CD14-positive monocyte (primary cell): ENCODE data around the gene ATRN. TPM values are rescaled to one million over a fixed set of nuclear protein-coding genes. Genes with fewer than 3 reads are reported as not detected.

ENCODE experiments used
- DNase-seq, 3 donors: peaks; one replicate each; pipeline ENCODE4 v3.0.0-alpha.2; 2011 to 2022
- H2AFZ ChIP-seq: 2 replicates; pipeline ENCODE4 v1.6.0; 2012; ENCODE audit warnings: mild to moderate bottlenecking, low read depth, low read length, inconsistent platforms; ENCODE audit not compliant: insufficient read depth, poor library complexity, severe bottlenecking
- H3K27ac ChIP-seq, 2 donors: 1 replicate in 1 of 2; 2 replicates in 1 of 2; pipeline ENCODE4 v1.5.1; 2012 to 2013; ENCODE audit warnings: low read length in 2 of 2, control low read depth in 1 of 2, inconsistent platforms in 1 of 2, low read depth in 1 of 2, mild to moderate bottlenecking in 1 of 2
- H3K27me3 ChIP-seq, 2 donors: one replicate each; pipeline versions ENCODE4 v1.6.0 to v1.6.1; 2011 to 2013; ENCODE audit warnings: low read length in 2 of 2; ENCODE audit not compliant: control insufficient read depth in 2 of 2, insufficient read depth in 2 of 2
- H3K36me3 ChIP-seq, 2 donors: replicated peaks in 1 of 2; 1 replicate in 1 of 2; 2 replicates in 1 of 2; pipeline versions ENCODE4 v1.5.1 to v1.6.1; 2012 to 2013; ENCODE audit warnings: low read length in 2 of 2, control low read depth in 1 of 2, inconsistent platforms in 1 of 2, mild to moderate bottlenecking in 1 of 2; ENCODE audit not compliant: insufficient read depth in 2 of 2, control insufficient read depth in 1 of 2
- H3K4me1 ChIP-seq, 2 donors: 1 replicate in 1 of 2; 2 replicates in 1 of 2; pipeline versions ENCODE4 v1.5.1 to v1.6.1; 2012 to 2013; ENCODE audit warnings: low read length in 2 of 2, control low read depth in 1 of 2, inconsistent platforms in 1 of 2, mild to moderate bottlenecking in 1 of 2, moderate library complexity in 1 of 2; ENCODE audit not compliant: insufficient read depth in 2 of 2, control insufficient read depth in 1 of 2
- H3K4me2 ChIP-seq: replicated peaks from 2 replicates; pipeline ENCODE3; 2012; ENCODE audit warnings: low read length, moderate library complexity, mild to moderate bottlenecking; ENCODE audit not compliant: poor library complexity, severe bottlenecking; ENCODE audit errors: extremely low read depth
- H3K4me3 ChIP-seq, 3 experiments: fragments of 200-600 bp in 1 of 3; sonication (generic) in 1 of 3; replicated peaks in 1 of 3; 1 replicate in 2 of 3; 2 replicates in 1 of 3; pipeline ENCODE4 v1.5.1; 2011 to 2013; ENCODE audit warnings: low read length in 3 of 3, mild to moderate bottlenecking in 3 of 3, control low read depth in 2 of 3, low read depth in 2 of 3, inconsistent platforms in 1 of 3, moderate library complexity in 1 of 3
- H3K79me2 ChIP-seq: 2 replicates; pipeline ENCODE4 v1.6.0; 2012; ENCODE audit warnings: mild to moderate bottlenecking, control low read depth, inconsistent platforms, low read length, moderate library complexity; ENCODE audit not compliant: insufficient read depth
- H3K9ac ChIP-seq: 2 replicates; pipeline ENCODE4 v1.6.0; 2017; ENCODE audit warnings: low read length, mild to moderate bottlenecking; ENCODE audit not compliant: insufficient read depth, poor library complexity, severe bottlenecking
- H3K9me3 ChIP-seq, 2 donors: replicated peaks in 1 of 2; 1 replicate in 1 of 2; 2 replicates in 1 of 2; pipeline versions ENCODE4 v1.5.1 to v1.6.1; 2012 to 2013; ENCODE audit warnings: low read length in 2 of 2, control low read depth in 1 of 2; ENCODE audit not compliant: control insufficient read depth in 1 of 2, insufficient read depth in 1 of 2
- H4K20me1 ChIP-seq: 2 replicates; pipeline ENCODE4 v1.6.0; 2012; ENCODE audit warnings: mild to moderate bottlenecking, low read length, control low read depth, moderate library complexity; ENCODE audit not compliant: insufficient read depth
- H3K27ac Mint-ChIP-seq, 7 donors: one replicate each; pipeline ENCODE4 v1.8.0; 2020; ENCODE audit warnings: mild to moderate bottlenecking in 7 of 7, mixed read lengths in 7 of 7, moderate library complexity in 6 of 7, inconsistent platforms in 2 of 7
- H3K27me3 Mint-ChIP-seq, 3 donors: one replicate each; pipeline ENCODE4 v1.8.0; 2021 to 2022; ENCODE audit warnings: low read depth in 3 of 3, mild to moderate bottlenecking in 3 of 3, mixed read lengths in 3 of 3, moderate library complexity in 3 of 3, inconsistent platforms in 1 of 3
- H3K36me3 Mint-ChIP-seq, 2 donors: one replicate each; pipeline ENCODE4 v1.8.0; 2020; ENCODE audit warnings: mixed read lengths in 2 of 2, inconsistent platforms in 1 of 2, mild to moderate bottlenecking in 1 of 2
- H3K4me1 Mint-ChIP-seq: one replicate; pipeline ENCODE4 v1.8.0; 2020; ENCODE audit warnings: mild to moderate bottlenecking, mixed read lengths
- H3K4me3 Mint-ChIP-seq, 2 donors: one replicate each; pipeline ENCODE4 v1.8.0; 2020; ENCODE audit warnings: mild to moderate bottlenecking in 2 of 2, mixed read lengths in 2 of 2, moderate library complexity in 1 of 2
- H3K9me3 Mint-ChIP-seq, 7 donors: one replicate each; pipeline ENCODE4 v1.8.0; 2020 to 2022; ENCODE audit warnings: mixed read lengths in 7 of 7, mild to moderate bottlenecking in 6 of 7, moderate library complexity in 6 of 7, inconsistent platforms in 2 of 7
- CTCF ChIP-seq: fragments of 200-600 bp; IDR thresholded peaks from one replicate; pipeline ENCODE4 v1.8.0; 2022; ENCODE audit warnings: antibody characterized with exemption, mild to moderate bottlenecking
- WGBS: methylation state at CpG from one replicate; pipeline ENCODE4 v1.1.5; 2013; ENCODE audit warnings: missing lambda C conversion rate; ENCODE audit not compliant: insufficient coverage; 5-methylcytosine and 5-hydroxymethylcytosine counted together
- intact Hi-C, 2 donors: fragments of 100-400 bp; cut with micrococcal nuclease; formaldehyde crosslinking; loops; one replicate each; pipeline versions ENCODE4 v1.15.0 to v1.15.1; 2023
- polyA plus RNA-seq, 3 donors: library from polyadenylated mRNA; depleted of rRNA in 1 of 3; unstranded in 2 of 3; stranded (reverse) in 1 of 3; fragments of 300-500 nt in 2 of 3; fragments of >200 nt in 1 of 3; fragmentation: Illumina TruSeq in 2 of 3; gene quantifications; 1 replicate in 2 of 3; 2 replicates in 1 of 3; pipeline ENCODE4 v1.2.3, GENCODE V29; 2012 to 2021

The ATRN gene
- polyA plus RNA-seq, 3 donors = 10.2 to 17.4 (median 11.5) TPM

- Histone ChIP-seq H3K79me2 (no peaks in the 10 kb centered on the region), H3K9me3 (no peaks in the 10 kb centered on the region), H3K36me3 (peaks cover 56 to 89% of the 10 kb centered on the region in 2 donors), H3K4me3 (no peak overlapping the region), H3K27me3 (no peaks in the 10 kb centered on the region), H3K9ac (no peak overlapping the region), H2AFZ (no peak overlapping the region), H3K4me2 (no peak overlapping the region), H4K20me1 (no peaks in the 10 kb centered on the region), H3K27ac (no peak overlapping the region), H3K4me1 (no peaks in the 10 kb centered on the region)
- H3K27me3 Mint-ChIP-seq = no peaks in the 10 kb centered on the region
- H3K9me3 Mint-ChIP-seq = no peaks in the 10 kb centered on the region
- H3K4me3 Mint-ChIP-seq = no peak overlapping the region
- no peaks in the 10 kb centered on the region for H3K4me1 Mint-ChIP-seq
- TF ChIP-seq CTCF = no peak
- peaks cover 83 to 84% of the 10 kb centered on the region in 2 donors for H3K36me3 Mint-ChIP-seq
- WGBS = 95% methylated on average over 8 of the region's 13 CpGs
- DNase-seq = no peak
- no peak overlapping the region for H3K27ac Mint-ChIP-seq
- intact Hi-C loops = no loop called here
Measured at GRCh38 chr20:3646651-3647050, 175.8 kb downstream of the ATRN start.

GRCh38 chr20:3647473-3647872, 176.7 kb downstream of the ATRN start:
- no peak for TF ChIP-seq CTCF

More at GRCh38 chr20:3647473-3647872, 176.7 kb downstream of the ATRN start:
- Mint-ChIP-seq H3K4me3 (no peak overlapping the region), H3K9me3 (no peaks in the 10 kb centered on the region), H3K4me1 (peaks cover 4% of the 10 kb centered on the region), H3K36me3 (peaks cover 77 to 80% of the 10 kb centered on the region in 2 donors), H3K27ac (no peak overlapping the region), H3K27me3 (no peaks in the 10 kb centered on the region)
- Histone ChIP-seq H3K27ac (no peak overlapping the region), H2AFZ (no peak overlapping the region), H3K27me3 (no peaks in the 10 kb centered on the region), H3K4me2 (no peak overlapping the region), H4K20me1 (no peaks in the 10 kb centered on the region), H3K9ac (no peak overlapping the region), H3K4me1 (peaks cover 0 to 1% of the 10 kb centered on the region in 2 donors), H3K79me2 (no peaks in the 10 kb centered on the region), H3K9me3 (no peaks in the 10 kb centered on the region), H3K4me3 (no peak overlapping the region), H3K36me3 (peaks cover 56 to 82% of the 10 kb centered on the region in 2 donors)
- intact Hi-C loops = no loop called here
- no peak for DNase-seq
